Naive B cell (primary cell): ENCODE data around the gene CTTNBP2. TPM values are rescaled to one million over a fixed set of nuclear protein-coding genes. Genes with fewer than 3 reads are reported as not detected.

Experiments used
- ATAC-seq, 2 donors: fragments of 150-1000 bp; cut with Tn5 transposase; 2 replicates each; pipeline ENCODE4 v1.10.0; 2021; ENCODE audit warnings: low read depth in 2 of 2, mild to moderate bottlenecking in 2 of 2, moderate library complexity in 2 of 2
- DNase-seq: peaks from one replicate; pipeline ENCODE4 v3.0.0; 2022
- H3K27ac Mint-ChIP-seq, 6 donors: one replicate each; pipeline ENCODE4 v1.8.0; 2020 to 2022; ENCODE audit warnings: mild to moderate bottlenecking in 6 of 6, mixed read lengths in 6 of 6, moderate library complexity in 5 of 6, inconsistent platforms in 2 of 6
- H3K27me3 Mint-ChIP-seq, 3 donors: one replicate each; pipeline ENCODE4 v1.8.0; 2021 to 2022; ENCODE audit warnings: mixed read lengths in 3 of 3, mild to moderate bottlenecking in 1 of 3
- H3K36me3 Mint-ChIP-seq, 2 donors: one replicate each; pipeline ENCODE4 v1.8.0; 2020 to 2022; ENCODE audit warnings: mixed read lengths in 2 of 2, inconsistent platforms in 1 of 2, mild to moderate bottlenecking in 1 of 2
- H3K4me1 Mint-ChIP-seq, 3 donors: one replicate each; pipeline ENCODE4 v1.8.0; 2020 to 2022; ENCODE audit warnings: mixed read lengths in 3 of 3, inconsistent platforms in 1 of 3, mild to moderate bottlenecking in 1 of 3, moderate library complexity in 1 of 3
- H3K4me3 Mint-ChIP-seq, 8 donors: one replicate each; pipeline ENCODE4 v1.8.0; 2020 to 2022; ENCODE audit warnings: mild to moderate bottlenecking in 8 of 8, mixed read lengths in 8 of 8, moderate library complexity in 8 of 8, inconsistent platforms in 2 of 8
- H3K9me3 Mint-ChIP-seq, 7 donors: one replicate each; pipeline ENCODE4 v1.8.0; 2020 to 2022; ENCODE audit warnings: mixed read lengths in 7 of 7, mild to moderate bottlenecking in 5 of 7, inconsistent platforms in 2 of 7, moderate library complexity in 1 of 7
- polyA plus RNA-seq, 6 donors: library from polyadenylated mRNA; unstranded; fragments of 300-500 nt; fragmentation: Illumina TruSeq; gene quantifications; one replicate each; pipeline ENCODE4 v1.2.3, GENCODE V29; 2021; ENCODE audit warnings: low read depth in 6 of 6

CTTNBP2 gene
- polyA plus RNA-seq, 6 donors from 2014 or later: not detected

DNA sequence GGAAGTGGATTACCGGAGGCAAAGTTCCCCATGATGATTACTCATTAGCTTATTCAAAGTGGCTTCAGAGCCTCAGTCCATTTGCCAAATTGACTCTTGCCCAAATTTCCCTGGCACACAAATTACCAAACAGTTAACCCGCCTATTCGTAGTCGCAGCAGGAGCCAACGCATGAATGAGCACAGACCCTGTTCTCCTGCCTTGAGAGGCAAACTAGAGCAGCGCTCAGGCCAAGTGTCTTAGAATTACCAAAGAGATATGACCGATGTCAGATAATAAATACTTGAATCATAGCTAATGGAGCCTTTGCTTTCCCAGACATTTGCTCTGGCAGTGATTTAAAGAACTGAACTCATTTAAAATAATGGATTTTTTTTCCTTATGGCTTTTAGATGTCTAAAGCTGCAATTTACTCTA is 64.9 kb downstream of the CTTNBP2 start:
- H3K9me3 Mint-ChIP-seq: peaks cover 0 to 2% (median 0%) of the 10 kb centered on the region in 7 donors
- no peak for ATAC-seq
- H3K27ac Mint-ChIP-seq: peak overlapping the region in 1 of 6 donors; percentile 11
- no peaks in the 10 kb centered on the region for H3K36me3 Mint-ChIP-seq
- H3K4me3 Mint-ChIP-seq: no peak overlapping the region
- no peaks in the 10 kb centered on the region for H3K27me3 Mint-ChIP-seq
- H3K4me1 Mint-ChIP-seq: no peaks in the 10 kb centered on the region
- no peak for DNase-seq

DNA sequence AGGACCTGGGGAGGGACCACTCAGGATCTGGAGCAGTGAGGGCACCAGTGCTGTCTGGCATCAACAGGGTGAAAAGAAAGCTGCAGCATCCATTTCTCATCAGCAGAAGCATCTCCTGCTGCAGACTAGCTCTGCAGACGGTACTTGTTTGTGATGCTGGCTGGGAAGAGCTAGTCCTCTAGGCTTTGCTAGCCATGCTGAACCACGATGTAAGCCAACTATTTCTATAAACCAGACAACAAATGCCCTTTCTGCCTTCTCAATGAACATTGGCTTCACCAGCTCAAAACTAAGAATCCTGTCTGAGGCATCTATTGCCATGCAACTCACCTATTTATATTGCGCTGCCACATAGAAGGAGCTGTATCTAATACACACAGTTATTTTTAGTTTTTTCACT is 65.6 kb downstream of the CTTNBP2 start:
- Mint-ChIP-seq H3K4me1 (no peaks in the 10 kb centered on the region), H3K27ac (no peak overlapping the region), H3K9me3 (peaks cover 0 to 1% (median 0%) of the 10 kb centered on the region in 7 donors), H3K27me3 (no peaks in the 10 kb centered on the region), H3K36me3 (no peaks in the 10 kb centered on the region), H3K4me3 (no peak overlapping the region)
- ATAC-seq (no peak), DNase-seq (no peak)

GRCh38 chr7:117806011-117806410 is 67.2 kb downstream of the CTTNBP2 start:
- H3K9me3 Mint-ChIP-seq: peaks cover 0 to 1% (median 0%) of the 10 kb centered on the region in 7 donors
- H3K4me1 Mint-ChIP-seq: no peaks in the 10 kb centered on the region
- H3K4me3 Mint-ChIP-seq: no peak overlapping the region
- H3K27me3 Mint-ChIP-seq: no peaks in the 10 kb centered on the region
- no peaks in the 10 kb centered on the region for H3K36me3 Mint-ChIP-seq
- ATAC-seq: no peak
- no peak for DNase-seq
- no peak overlapping the region for H3K27ac Mint-ChIP-seq

GRCh38 chr7:117805241-117805640 is 68.0 kb downstream of the CTTNBP2 start:
- Mint-ChIP-seq H3K4me1 (no peaks in the 10 kb centered on the region), H3K9me3 (peaks cover 0 to 1% (median 0%) of the 10 kb centered on the region in 7 donors)
- ATAC-seq: no peak

GRCh38 chr7:117803476-117803875 is 69.8 kb downstream of the CTTNBP2 start:
- DNase-seq (no peak), ATAC-seq (no peak)
- H3K4me1 Mint-ChIP-seq: no peaks in the 10 kb centered on the region
- no peak overlapping the region for H3K27ac Mint-ChIP-seq
- H3K36me3 Mint-ChIP-seq: no peaks in the 10 kb centered on the region
- no peaks in the 10 kb centered on the region for H3K27me3 Mint-ChIP-seq
- H3K9me3 Mint-ChIP-seq: peaks cover 0 to 1% (median 0%) of the 10 kb centered on the region in 7 donors
- H3K4me3 Mint-ChIP-seq: no peak overlapping the region

More at GRCh38 chr7:117805241-117805640, 68.0 kb downstream of the CTTNBP2 start:
- Mint-ChIP-seq H3K4me3 (no peak overlapping the region), H3K27me3 (no peaks in the 10 kb centered on the region), H3K27ac (no peak overlapping the region), H3K36me3 (no peaks in the 10 kb centered on the region)
- DNase-seq: no peak

DNA sequence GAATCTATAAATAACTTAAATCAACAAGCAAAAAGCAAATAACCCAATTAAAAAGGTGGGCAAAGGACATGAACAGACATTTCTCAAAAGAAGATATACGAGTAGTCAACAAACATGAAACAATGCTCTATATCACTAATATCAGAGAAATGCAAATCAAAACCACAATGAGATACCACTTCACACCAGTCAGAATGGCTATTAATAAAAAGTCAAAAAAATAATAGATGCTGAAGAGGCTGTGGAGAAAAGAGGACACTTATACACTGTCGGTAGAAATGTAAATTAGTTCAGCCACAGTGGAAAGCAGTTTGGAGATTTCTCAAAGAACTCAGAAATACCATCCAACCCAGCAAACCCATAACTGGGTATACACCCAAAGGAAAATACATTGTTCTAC is 70.6 kb downstream of the CTTNBP2 start:
- no peak for DNase-seq
- peaks cover 0 to under 1% (median 0%) of the 10 kb centered on the region in 3 donors for H3K27me3 Mint-ChIP-seq
- H3K36me3 Mint-ChIP-seq: no peaks in the 10 kb centered on the region
- H3K4me1 Mint-ChIP-seq: no peaks in the 10 kb centered on the region
- no peak overlapping the region for H3K27ac Mint-ChIP-seq
- no peak overlapping the region for H3K4me3 Mint-ChIP-seq
- peaks cover 0 to 1% (median 0%) of the 10 kb centered on the region in 7 donors for H3K9me3 Mint-ChIP-seq
- ATAC-seq: no peak

GRCh38 chr7:117800841-117801240 is 72.4 kb downstream of the CTTNBP2 start:
- H3K4me3 Mint-ChIP-seq: no peak overlapping the region
- H3K36me3 Mint-ChIP-seq: no peaks in the 10 kb centered on the region
- DNase-seq: no peak
- no peaks in the 10 kb centered on the region for H3K4me1 Mint-ChIP-seq
- H3K27ac Mint-ChIP-seq: no peak overlapping the region
- no peak for ATAC-seq
- H3K27me3 Mint-ChIP-seq: peaks cover 0 to 7% (median 0%) of the 10 kb centered on the region in 3 donors
- H3K9me3 Mint-ChIP-seq: peaks cover 0 to 1% (median 0%) of the 10 kb centered on the region in 7 donors

- Mint-ChIP-seq H3K9me3 (peaks cover 0 to 1% (median 0%) of the 10 kb centered on the region in 7 donors), H3K27me3 (peaks cover 0 to 7% (median 0%) of the 10 kb centered on the region in 3 donors), H3K36me3 (no peaks in the 10 kb centered on the region), H3K27ac (no peak overlapping the region), H3K4me1 (no peaks in the 10 kb centered on the region), H3K4me3 (no peak overlapping the region)
- ATAC-seq (no peak), DNase-seq (no peak)
Observed at GRCh38 chr7:117800406-117800805, 72.8 kb downstream of the CTTNBP2 start.

GRCh38 chr7:117796889-117797288 is 76.4 kb downstream of the CTTNBP2 start:
- peaks cover 0 to 4% (median 0%) of the 10 kb centered on the region in 7 donors for H3K9me3 Mint-ChIP-seq

GRCh38 chr7:117793976-117794375 is 79.3 kb downstream of the CTTNBP2 start:
- Mint-ChIP-seq H3K4me1 (peaks cover 0 to 6% (median 5%) of the 10 kb centered on the region in 3 donors), H3K27ac (no peak overlapping the region), H3K36me3 (no peaks in the 10 kb centered on the region), H3K9me3 (peaks cover 0 to 5% (median 0%) of the 10 kb centered on the region in 7 donors), H3K4me3 (no peak overlapping the region), H3K27me3 (peaks cover 6 to 15% (median 11%) of the 10 kb centered on the region in 3 donors)
- ATAC-seq (no peak), DNase-seq (no peak)

More at GRCh38 chr7:117796889-117797288, 76.4 kb downstream of the CTTNBP2 start:
- Mint-ChIP-seq H3K4me1 (peaks cover 0 to 6% (median 5%) of the 10 kb centered on the region in 3 donors), H3K27me3 (peaks cover 0 to 15% (median 11%) of the 10 kb centered on the region in 3 donors), H3K27ac (no peak overlapping the region), H3K4me3 (no peak overlapping the region), H3K36me3 (no peaks in the 10 kb centered on the region)
- no peak for ATAC-seq
- DNase-seq: no peak

DNA sequence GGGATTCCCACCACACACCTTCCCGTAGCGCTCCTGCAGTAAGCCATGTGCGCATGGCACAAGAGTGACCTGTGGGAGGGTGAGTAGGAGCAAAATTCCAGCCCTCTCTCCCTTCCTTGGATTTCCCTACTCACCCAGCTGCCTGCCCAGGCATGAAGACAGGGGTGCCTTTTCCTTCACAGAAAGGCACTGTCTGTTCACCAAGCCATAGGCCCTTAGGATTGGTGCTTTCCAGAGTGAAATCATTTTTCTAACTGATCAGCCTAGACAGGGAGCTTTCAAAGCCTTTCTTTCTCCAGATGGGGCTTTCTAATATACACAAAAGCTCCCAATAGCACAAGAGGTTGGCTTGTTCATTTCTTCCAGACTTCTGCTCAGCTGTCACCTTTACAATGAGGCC is 79.7 kb downstream of the CTTNBP2 start:
- Mint-ChIP-seq H3K9me3 (peaks cover 0 to 5% (median 0%) of the 10 kb centered on the region in 7 donors), H3K27me3 (peaks cover 6 to 15% (median 11%) of the 10 kb centered on the region in 3 donors), H3K36me3 (no peaks in the 10 kb centered on the region), H3K4me3 (no peak overlapping the region), H3K27ac (no peak overlapping the region), H3K4me1 (peaks cover 0 to 6% (median 5%) of the 10 kb centered on the region in 3 donors)
- DNase-seq (no peak), ATAC-seq (no peak)

GRCh38 chr7:117791877-117792780 is 81.1 kb downstream of the CTTNBP2 start:
- peaks cover 0 to 6% (median 5%) of the 10 kb centered on the region in 3 donors for H3K4me1 Mint-ChIP-seq
- ATAC-seq (no peak), DNase-seq (no peak)
- peak overlapping the region in 1 of 8 donors; percentile 31 for H3K4me3 Mint-ChIP-seq
- H3K27ac Mint-ChIP-seq: peak overlapping the region in 1 of 6 donors; percentile 36
- peaks cover 0 to 5% (median 0%) of the 10 kb centered on the region in 7 donors for H3K9me3 Mint-ChIP-seq
- peaks cover 8 to 12% (median 11%) of the 10 kb centered on the region in 3 donors for H3K27me3 Mint-ChIP-seq
- H3K36me3 Mint-ChIP-seq: no peaks in the 10 kb centered on the region

- H3K36me3 Mint-ChIP-seq: no peaks in the 10 kb centered on the region
- H3K27ac Mint-ChIP-seq: no peak overlapping the region
- no peak for ATAC-seq
- peaks cover 0 to 6% (median 5%) of the 10 kb centered on the region in 3 donors for H3K4me1 Mint-ChIP-seq
- no peak overlapping the region for H3K4me3 Mint-ChIP-seq
- peaks cover 0 to 5% (median 0%) of the 10 kb centered on the region in 7 donors for H3K9me3 Mint-ChIP-seq
- peaks cover 11 to 15% (median 11%) of the 10 kb centered on the region in 3 donors for H3K27me3 Mint-ChIP-seq
- no peak for DNase-seq
Observed at GRCh38 chr7:117790731-117791130, 82.5 kb downstream of the CTTNBP2 start.

- ATAC-seq (no peak), DNase-seq (no peak)
- Mint-ChIP-seq H3K4me1 (peaks cover 0 to 6% (median 5%) of the 10 kb centered on the region in 3 donors), H3K27me3 (peaks cover 11 to 15% (median 11%) of the 10 kb centered on the region in 3 donors), H3K9me3 (peaks cover 0 to 5% (median 0%) of the 10 kb centered on the region in 7 donors), H3K27ac (no peak overlapping the region), H3K4me3 (no peak overlapping the region), H3K36me3 (no peaks in the 10 kb centered on the region)
Observed at GRCh38 chr7:117790251-117790650, 83.0 kb downstream of the CTTNBP2 start.
